GM19239 (cell line): Measurements from ENCODE around the gene PRPH2.

Source experiments
- DNase-seq: peaks from one replicate; pipeline ENCODE4 v3.0.0; 2011; ENCODE audit warnings: low spot score; ENCODE audit not compliant: insufficient read length
- FAIRE-seq: peaks from 2 replicates; lab custom pipeline; 2011; peaks lifted over from hg19 to GRCh38; lab: Jason Lieb, UNC

PRPH2 gene

GRCh38 chr6:42722497-42722896, at the start of gene PRPH2:
PRPH2 (minus strand) TSS chr6:42722597; CDS start chr6:42722334, 263 bp downstream.
- FAIRE-seq (no peak), DNase-seq (no peak)

- DNase-seq, result no peak
- peak; percentile 52 for FAIRE-seq
Observed at GRCh38 chr6:42771741-42772100, 49.3 kb upstream of the PRPH2 start.

- no peak for DNase-seq
- FAIRE-seq, result no peak
Observed at GRCh38 chr6:42769836-42770235, 47.4 kb upstream of the PRPH2 start.

- no peak for FAIRE-seq
- DNase-seq, result no peak
Observed at GRCh38 chr6:42769051-42769450, 46.7 kb upstream of the PRPH2 start.

GRCh38 chr6:42766163-42766670, 43.8 kb upstream of the PRPH2 start:
- no peak for DNase-seq

GRCh38 chr6:42764911-42765648, 42.7 kb upstream of the PRPH2 start:
- no peak for DNase-seq
- FAIRE-seq, result no peak

More at GRCh38 chr6:42766163-42766670, 43.8 kb upstream of the PRPH2 start:
- FAIRE-seq, result no peak

GRCh38 chr6:42762950-42763349, 40.6 kb upstream of the PRPH2 start:
- no peak for DNase-seq
- FAIRE-seq, result no peak

GRCh38 chr6:42762426-42762859, 40.0 kb upstream of the PRPH2 start:
- DNase-seq (no peak), FAIRE-seq (no peak)

GRCh38 chr6:42761287-42762067, 39.1 kb upstream of the PRPH2 start:
- DNase-seq (no peak), FAIRE-seq (no peak)

GRCh38 chr6:42758756-42759430, 36.5 kb upstream of the PRPH2 start:
- DNase-seq, result no peak
- no peak for FAIRE-seq

- no peak for FAIRE-seq
- DNase-seq, result no peak
Observed at GRCh38 chr6:42756722-42757121, 34.3 kb upstream of the PRPH2 start.

- no peak for FAIRE-seq
- no peak for DNase-seq
Observed at GRCh38 chr6:42754759-42755158, 32.4 kb upstream of the PRPH2 start.

GRCh38 chr6:42751055-42751454, 28.7 kb upstream of the PRPH2 start:
- FAIRE-seq (no peak), DNase-seq (no peak)

- DNase-seq (no peak), FAIRE-seq (no peak)
Observed at GRCh38 chr6:42748203-42748898, 26.0 kb upstream of the PRPH2 start.

GRCh38 chr6:42746463-42747391, 24.3 kb upstream of the PRPH2 start:
- peak; percentile 71 for DNase-seq
- no peak for FAIRE-seq

GRCh38 chr6:42745640-42746462, 23.5 kb upstream of the PRPH2 start, which contains the start of gene TBCC:
TBCC (minus strand) TSS chr6:42746103; CDS start chr6:42746073, 30 bp downstream.
- DNase-seq (peak; percentile 95), FAIRE-seq (peak; percentile 94)

GRCh38 chr6:42745083-42745639, 22.8 kb upstream of the PRPH2 start:
- DNase-seq (no peak), FAIRE-seq (peak; percentile 48)

GRCh38 chr6:42744351-42744893, 22.0 kb upstream of the PRPH2 start:
- DNase-seq (no peak), FAIRE-seq (no peak)
